A673 (cell line): ENCODE measurements around the gene LENG8.

Source experiments
- CTCF ChIP-seq: fragments of 300-800, 200-600 bp; sonication (generic); conservative IDR thresholded peaks from 2 replicates; pipeline ENCODE4 v1.5.1; 2017; ENCODE audit warnings: low read depth, mild to moderate bottlenecking, antibody characterized with exemption, low read length, moderate library complexity, mixed read lengths
- EZH2 ChIP-seq: fragments of 200-600 bp; sonication (generic); IDR thresholded peaks from 2 replicates; pipeline ENCODE4 v1.6.1; 2017; ENCODE audit warnings: borderline replicate concordance, low read depth, mild to moderate bottlenecking, mixed read lengths, antibody characterized with exemption, low read length; ENCODE audit not compliant: poor library complexity, severe bottlenecking

DNA sequence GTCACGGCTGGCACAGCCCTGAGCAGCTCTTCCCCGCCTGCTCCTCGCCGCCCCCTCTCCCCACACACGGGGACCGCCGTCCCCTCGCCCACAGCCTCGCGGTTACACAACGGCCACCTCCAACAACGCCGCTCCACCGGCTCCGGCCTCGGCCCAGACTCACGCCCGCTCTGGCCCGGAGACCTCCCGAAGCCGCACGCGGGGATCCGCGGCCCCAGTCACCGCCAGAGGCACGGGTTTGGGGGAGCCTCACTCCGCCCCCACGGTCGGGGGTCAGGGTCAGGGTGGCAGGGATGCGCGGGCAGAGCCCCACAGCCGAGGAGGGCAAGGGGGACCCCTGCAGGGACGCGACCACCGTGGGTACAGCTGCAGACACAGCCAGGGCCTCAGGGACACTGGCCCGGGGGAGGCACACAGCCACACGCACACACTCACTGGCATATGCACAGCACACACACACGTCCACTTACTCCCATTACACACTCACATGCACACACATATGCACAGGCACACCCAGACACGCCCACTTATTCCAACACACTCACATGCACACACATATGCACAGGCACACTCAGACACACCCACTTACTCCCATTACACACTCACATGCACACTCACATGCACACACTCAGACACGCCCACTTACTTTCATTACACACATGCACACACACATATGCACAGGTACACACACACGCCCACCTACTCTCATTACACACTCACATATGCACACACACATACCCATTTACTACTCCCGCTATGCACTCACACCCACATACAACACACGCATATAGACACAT is 32.1 kb upstream of the LENG8 start:
- no peak for TF ChIP-seq CTCF
- TF ChIP-seq EZH2 = no peak
